Transverse colon (tissue), 4 donors: ENCODE results near the gene NDE1. TPM values are rescaled to one million over a fixed set of nuclear protein-coding genes. Genes with fewer than 3 reads are reported as not detected.

Source experiments
- DNase-seq: peaks from one replicate; pipeline ENCODE4 v3.0.0-alpha.2; 2019
- H3K27ac ChIP-seq, 4 donors: fragments of 200-600 bp; sonication (generic); 2 replicates each; pipeline ENCODE4 v1.5.1; 2016 to 2018; ENCODE audit warnings: inconsistent platforms in 4 of 4
- H3K27me3 ChIP-seq: fragments of 200-600 bp; sonication (generic); 2 replicates; pipeline ENCODE4 v1.5.1; 2017; ENCODE audit warnings: inconsistent platforms
- H3K36me3 ChIP-seq, 4 donors: fragments of 200-600 bp; sonication (generic); 2 replicates each; pipeline ENCODE4 v1.5.1; 2017 to 2019; ENCODE audit warnings: inconsistent platforms in 4 of 4
- H3K4me1 ChIP-seq, 4 donors: fragments of 200-600 bp; sonication (generic); 2 replicates each; pipeline ENCODE4 v1.5.1; 2017 to 2020; ENCODE audit warnings: inconsistent platforms in 4 of 4
- H3K4me3 ChIP-seq, 4 donors: fragments of 200-600 bp; sonication (generic); 1 replicate in 1 of 4; 2 replicates in 3 of 4; pipeline versions ENCODE4 v1.5.1 to v1.6.1; 2017 to 2019; ENCODE audit warnings: inconsistent platforms in 4 of 4
- H3K9me3 ChIP-seq, 2 donors: fragments of 200-600 bp; sonication (generic); 2 replicates each; pipeline ENCODE4 v1.5.1; 2017 to 2019; ENCODE audit warnings: inconsistent platforms in 2 of 2
- CTCF ChIP-seq, 5 experiments: fragments of 200-600 bp in 3 of 5; fragments of 450-650 bp in 2 of 5; sonication (generic) in 3 of 5; IDR thresholded peaks; 1 replicate in 2 of 5; 2 replicates in 3 of 5; pipeline ENCODE4 v1.5.1; 2016 to 2017; ENCODE audit warnings: antibody characterized with exemption in 5 of 5, inconsistent platforms in 3 of 5, mild to moderate bottlenecking in 2 of 5, moderate library complexity in 1 of 5
- EP300 ChIP-seq: sonication (generic); formaldehyde crosslinking; IDR thresholded peaks from one replicate; pipeline ENCODE4 v1.6.1; 2017; ENCODE audit warnings: antibody characterized with exemption, low read depth
- POLR2A ChIP-seq: fragments of 450-650 bp; IDR thresholded peaks from one replicate; pipeline ENCODE4 v1.6.1; 2016; ENCODE audit warnings: antibody characterized with exemption, mild to moderate bottlenecking, moderate library complexity
- POLR2AphosphoS5 ChIP-seq, 3 donors: sonication (generic); formaldehyde crosslinking; IDR thresholded peaks; one replicate each; pipeline ENCODE4 v1.6.1; 2016; ENCODE audit warnings: antibody characterized with exemption in 3 of 3
- WGBS, 2 donors: methylation state at CpG; one replicate each; pipeline ENCODE4 v1.1.5; 2018; ENCODE audit warnings: low coverage in 1 of 2; 5-methylcytosine and 5-hydroxymethylcytosine counted together
- in situ Hi-C, 4 donors: fragments of 200-750 bp; cut with MboI; loops; one replicate each; pipeline versions ENCODE4 v1.15.0 to v1.15.1; 2017; ENCODE audit warnings: low sequenced_read_pairs in 3 of 4, low pct_ligation_motif_present in 1 of 4, low pct_unique_long_range_greater_than_20kb in 1 of 4
- intact Hi-C: fragments of 100-400 bp; cut with DNase I; formaldehyde crosslinking; loops from one replicate; pipeline ENCODE4 v1.15.1; 2023; ENCODE audit warnings: low total_unique reads
- total RNA-seq, 4 donors: library from RNA; depleted of rRNA; stranded (reverse); fragments of >200 nt; gene quantifications; one replicate each; pipeline ENCODE4 v1.1.0, GENCODE V29; 2016

Gene NDE1
- total RNA-seq, 4 donors from 2014 or later = 21.0 to 47.6 (median 36.3) TPM

- DNase-seq = no peak
- TF ChIP-seq CTCF (IDR thresholded peaks at IDR 0.05) = no peak
- no peak for TF ChIP-seq POLR2AphosphoS5 (IDR thresholded peaks at IDR 0.05)
- no peak for TF ChIP-seq POLR2A
- no peak for TF ChIP-seq EP300
- Histone ChIP-seq H3K27ac (no peak overlapping the region), H3K36me3 (peaks cover 0 to 65% (median 31%) of the 10 kb centered on the region in 4 donors), H3K27me3 (no peaks in the 10 kb centered on the region), H3K4me3 (no peak overlapping the region), H3K9me3 (no peaks in the 10 kb centered on the region), H3K4me1 (peaks cover 0 to 3% (median 0%) of the 10 kb centered on the region in 4 donors)
- WGBS, 2 donors = 73 to 90% methylated on average over 2 to 13 of the region's 13 CpGs
- intact Hi-C loops = no loop called here
- in situ Hi-C loops = no loop called here
Measured at GRCh38 chr16:15607700-15608396, 42.2 kb upstream of the NDE1 start.

GRCh38 chr16:15608398-15609285 is 41.4 kb upstream of the NDE1 start:
- H3K27me3 ChIP-seq = no peaks in the 10 kb centered on the region
- no peak overlapping the region for H3K4me3 ChIP-seq
- TF ChIP-seq CTCF (IDR thresholded peaks at IDR 0.05) (no peak), EP300 (no peak), POLR2A (no peak), POLR2AphosphoS5 (IDR thresholded peaks at IDR 0.05) (no peak)
- no peaks in the 10 kb centered on the region for H3K9me3 ChIP-seq
- H3K27ac ChIP-seq = no peak overlapping the region
- 81 to 86% methylated on average over 17 to 19 of the region's 19 CpGs for WGBS, 2 donors
- in situ Hi-C loops = no loop called here
- peaks cover 0 to 62% (median 30%) of the 10 kb centered on the region in 4 donors for H3K36me3 ChIP-seq
- peaks cover 0 to 3% (median 0%) of the 10 kb centered on the region in 4 donors for H3K4me1 ChIP-seq
- intact Hi-C loops = no loop called here
- DNase-seq = no peak

- DNase-seq = no peak
- Histone ChIP-seq H3K9me3 (no peaks in the 10 kb centered on the region), H3K4me3 (no peak overlapping the region), H3K36me3 (peaks cover 0 to 61% (median 29%) of the 10 kb centered on the region in 4 donors), H3K27me3 (no peaks in the 10 kb centered on the region), H3K4me1 (peaks cover 0 to 3% (median 0%) of the 10 kb centered on the region in 4 donors), H3K27ac (no peak overlapping the region)
- intact Hi-C loops = no loop called here
- TF ChIP-seq EP300 (no peak), CTCF (IDR thresholded peaks at IDR 0.05) (no peak)
- in situ Hi-C loops = no loop called here
- WGBS, 2 donors = 93% methylated on average over 6 of the region's 6 CpGs
Measured at GRCh38 chr16:15609286-15609649, 40.8 kb upstream of the NDE1 start.

- no peak for TF ChIP-seq EP300
- TF ChIP-seq CTCF (IDR thresholded peaks at IDR 0.05) = no peak
- no peak for TF ChIP-seq POLR2AphosphoS5 (IDR thresholded peaks at IDR 0.05)
- no peak for TF ChIP-seq POLR2A
- Histone ChIP-seq H3K36me3 (peaks cover 0 to 67% (median 31%) of the 10 kb centered on the region in 4 donors), H3K4me1 (peaks cover 0 to 3% (median 0%) of the 10 kb centered on the region in 4 donors), H3K27ac (no peak overlapping the region), H3K27me3 (no peaks in the 10 kb centered on the region), H3K4me3 (no peak overlapping the region), H3K9me3 (no peaks in the 10 kb centered on the region)
- in situ Hi-C loops = no loop called here
- DNase-seq = no peak
- WGBS, 2 donors = 83 to 89% methylated on average over 10 of the region's 10 CpGs
- intact Hi-C loops = no loop called here
Measured at GRCh38 chr16:15610369-15610871, 39.6 kb upstream of the NDE1 start.
